HFFc6 (cell line): Measurements from ENCODE around the gene PCBP4. TPM values are rescaled to one million over a fixed set of nuclear protein-coding genes. Genes with fewer than 3 reads are reported as not detected.

Source experiments
- DNase-seq: peaks from one replicate; pipeline ENCODE4 v3.0.0-alpha.2; 2018
- H3K27ac Mint-ChIP-seq: 2 replicates; pipeline ENCODE4 v1.8.0; 2020; ENCODE audit warnings: mild to moderate bottlenecking, mixed read lengths
- H3K27me3 Mint-ChIP-seq: 2 replicates; pipeline ENCODE4 v1.8.0; 2021; ENCODE audit warnings: mild to moderate bottlenecking, moderate library complexity, mixed read lengths; ENCODE audit not compliant: insufficient read depth
- H3K36me3 Mint-ChIP-seq: 2 replicates; pipeline ENCODE4 v1.8.0; 2021; ENCODE audit warnings: low read depth, mixed read lengths
- H3K4me1 Mint-ChIP-seq: 2 replicates; pipeline ENCODE4 v1.8.0; 2020; ENCODE audit warnings: low read depth, mixed read lengths
- H3K4me3 Mint-ChIP-seq: 2 replicates; pipeline ENCODE4 v1.8.0; 2020; ENCODE audit warnings: mild to moderate bottlenecking, moderate library complexity, mixed read lengths
- H3K9me3 Mint-ChIP-seq: 2 replicates; pipeline ENCODE4 v1.8.0; 2020; ENCODE audit warnings: mild to moderate bottlenecking, mixed read lengths
- CTCF ChIP-seq: fragments of 200-600 bp; sonication (generic); IDR thresholded peaks from 2 replicates; pipeline ENCODE4 v1.5.0; 2021; ENCODE audit warnings: antibody characterized with exemption, mild to moderate bottlenecking
- total RNA-seq, 6 experiments: library from RNA; stranded (reverse); fragmentation: NEBNext Ultra II Directional; extraction: Animal tissue kit (Norgen Biotek cat#: 25700); gene quantifications; 2 replicates in 1 of 6; 3 replicates in 5 of 6; pipeline ENCODE4 v1.2.3, GENCODE V29; 2021

The PCBP4 gene
- total RNA-seq, 6 experiments from 2014 or later = 98.6 to 128 (median 110) TPM

GRCh38 chr3:51934139-51934850 lies 33.0 kb downstream of the PCBP4 start:
- no peak for DNase-seq
- TF ChIP-seq CTCF = no peak
- Mint-ChIP-seq H3K4me3 (no peak overlapping the region), H3K27ac (no peak overlapping the region), H3K9me3 (no peaks in the 10 kb centered on the region), H3K4me1 (peaks cover 3% of the 10 kb centered on the region), H3K27me3 (no peaks in the 10 kb centered on the region; the same call in none of the 2 replicates), H3K36me3 (peaks cover 28% of the 10 kb centered on the region)

- peaks cover 25% of the 10 kb centered on the region; the same call in 1 of the 2 replicates for H3K36me3 Mint-ChIP-seq
- no peak overlapping the region for H3K4me3 Mint-ChIP-seq
- H3K9me3 Mint-ChIP-seq = no peaks in the 10 kb centered on the region
- H3K27me3 Mint-ChIP-seq = no peaks in the 10 kb centered on the region; the same call in none of the 2 replicates
- no peaks in the 10 kb centered on the region for H3K4me1 Mint-ChIP-seq
- no peak overlapping the region for H3K27ac Mint-ChIP-seq
- no peak for TF ChIP-seq CTCF
- no peak for DNase-seq
These were observed 33.6 kb downstream of the PCBP4 start for GRCh38 chr3:51933471-51934138.

- H3K4me3 Mint-ChIP-seq = no peak overlapping the region
- no peak overlapping the region for H3K27ac Mint-ChIP-seq
- no peak for TF ChIP-seq CTCF
- H3K9me3 Mint-ChIP-seq = no peaks in the 10 kb centered on the region
- H3K27me3 Mint-ChIP-seq = no peaks in the 10 kb centered on the region; the same call in none of the 2 replicates
- peaks cover 25% of the 10 kb centered on the region; the same call in 1 of the 2 replicates for H3K36me3 Mint-ChIP-seq
- no peaks in the 10 kb centered on the region for H3K4me1 Mint-ChIP-seq
- no peak for DNase-seq
These were observed 34.5 kb downstream of the PCBP4 start for GRCh38 chr3:51932471-51933370.

- Mint-ChIP-seq H3K4me3 (no peak overlapping the region), H3K27ac (no peak overlapping the region), H3K9me3 (no peaks in the 10 kb centered on the region), H3K4me1 (no peaks in the 10 kb centered on the region), H3K36me3 (peaks cover 25% of the 10 kb centered on the region; the same call in 1 of the 2 replicates), H3K27me3 (peaks cover under 1% of the 10 kb centered on the region; the same call in 1 of the 2 replicates)
- TF ChIP-seq CTCF = no peak
- no peak for DNase-seq
These were observed 35.5 kb downstream of the PCBP4 start for GRCh38 chr3:51931756-51932155.

GRCh38 chr3:51930439-51930838 lies 36.8 kb downstream of the PCBP4 start:
- no peak for DNase-seq
- Mint-ChIP-seq H3K27ac (no peak overlapping the region), H3K4me3 (no peak overlapping the region), H3K4me1 (no peaks in the 10 kb centered on the region), H3K36me3 (peaks cover 20% of the 10 kb centered on the region; the same call in 1 of the 2 replicates), H3K27me3 (peaks cover 2% of the 10 kb centered on the region; the same call in 1 of the 2 replicates), H3K9me3 (no peaks in the 10 kb centered on the region)
- TF ChIP-seq CTCF = no peak
